GM19395 (cell line): Measurements from ENCODE around the gene ZNF682.
"Not testable (repeated sequence)": the region's sequence is repeated elsewhere in the genome, so short reads cannot be mapped to it uniquely, and the experiment has no call there.

Source experiments
- ATAC-seq: cut with Tn5 transposase; IDR thresholded peaks from one replicate; pipeline ENCODE4 v1.9.1; 2021; ENCODE audit warnings: mild to moderate bottlenecking, moderate library complexity; ENCODE audit not compliant: unreplicated experiment

ZNF682 gene

DNA sequence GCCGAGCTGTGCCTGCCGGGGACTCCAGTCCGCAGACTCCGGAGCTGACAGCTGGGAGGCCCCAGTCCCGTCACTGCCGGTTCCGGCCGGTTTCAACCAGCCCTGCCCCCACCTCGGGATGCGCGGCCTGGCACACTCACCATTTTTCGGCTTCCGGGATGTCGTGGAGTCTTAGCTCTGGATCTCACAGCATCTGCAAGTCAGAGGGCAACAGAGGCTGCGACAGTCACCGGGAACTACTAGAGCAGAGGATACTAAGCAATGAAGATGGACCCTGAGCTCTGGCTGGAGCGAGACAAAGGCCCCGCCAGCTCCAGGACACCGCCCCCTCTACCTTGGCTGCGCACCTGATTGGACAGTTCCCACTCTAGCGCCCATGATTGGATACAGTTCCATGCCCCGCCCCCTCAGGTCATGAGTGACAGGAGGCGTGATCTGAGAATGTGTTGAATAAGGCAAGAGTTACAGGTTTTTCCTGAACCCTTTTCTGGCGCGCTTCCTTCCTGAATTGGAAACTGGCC lies at the start of gene ZNF682:
ZNF682 (minus strand) TSS at position 303 of the 521 bp plus-strand sequence; CDS start at position 143, 160 bp downstream.
- ATAC-seq: peak; percentile 99

DNA sequence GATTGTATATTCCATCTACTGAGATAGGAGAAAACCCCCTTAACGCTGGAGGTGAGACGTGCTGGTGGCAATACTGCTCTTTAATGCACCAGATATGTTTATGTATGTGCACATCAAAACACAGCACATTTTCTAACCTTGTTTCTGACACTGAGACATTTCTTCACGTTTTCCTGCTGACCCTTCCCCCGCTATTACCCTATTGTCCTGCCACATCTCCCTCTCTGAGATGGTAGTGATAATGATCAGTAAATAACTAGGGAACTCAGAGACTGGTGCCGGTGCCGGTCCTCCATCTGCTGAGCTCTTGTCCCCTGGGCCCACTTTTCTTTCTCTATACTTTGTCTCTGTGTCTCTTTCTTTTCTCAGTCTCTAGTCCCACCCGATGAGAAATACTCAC lies 43.6 kb upstream of the ZNF682 start:
- ATAC-seq: not testable (repeated sequence)

DNA sequence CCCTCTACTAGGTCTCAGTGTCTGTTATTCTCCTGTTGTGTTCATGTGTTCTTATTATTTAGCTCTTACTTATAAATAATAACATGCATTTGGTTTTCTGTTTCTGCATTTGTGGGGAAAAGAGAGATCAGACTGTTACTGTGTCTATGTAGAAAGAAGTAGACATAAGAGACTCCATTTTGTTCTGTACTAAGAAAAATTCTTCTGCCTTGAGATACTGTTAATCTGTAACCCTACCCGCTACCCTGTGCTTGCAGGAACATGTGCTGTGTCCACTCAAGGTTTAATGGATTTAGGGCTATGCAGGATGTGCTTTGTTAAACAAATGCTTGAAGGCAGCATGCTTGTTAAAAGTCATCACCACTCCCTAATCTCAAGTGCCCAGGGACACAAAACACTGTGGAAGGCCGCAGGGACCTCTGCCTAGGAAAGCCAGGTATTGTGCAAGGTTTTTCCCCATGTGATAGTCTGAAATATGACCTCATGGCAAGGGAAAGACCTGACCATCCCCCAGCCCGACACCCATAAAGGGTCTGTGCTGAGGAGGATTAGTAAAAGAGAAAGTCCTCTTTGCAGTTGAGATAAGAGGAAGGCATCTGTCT lies 43.0 kb upstream of the ZNF682 start:
- ATAC-seq: not testable (repeated sequence)

DNA sequence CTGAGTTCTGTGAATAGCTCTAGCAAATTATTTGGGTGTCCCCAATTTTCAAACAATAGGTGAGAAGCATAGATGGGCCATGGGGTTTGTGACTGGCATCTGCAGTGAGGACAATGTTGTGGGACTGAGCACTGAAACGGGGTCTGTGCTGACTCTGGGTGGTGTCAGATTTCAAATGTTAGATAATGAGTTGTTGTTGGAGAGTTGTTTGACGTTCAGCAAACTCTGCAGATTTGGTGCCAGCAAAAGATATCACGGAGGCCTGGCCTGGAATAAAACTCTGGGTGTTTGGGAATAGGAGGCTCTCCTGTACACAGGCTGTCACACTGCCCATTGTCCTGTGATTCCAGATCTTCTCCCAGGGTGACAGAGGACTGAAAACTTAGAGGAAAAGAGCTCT lies 41.4 kb upstream of the ZNF682 start:
- ATAC-seq: no peak

DNA sequence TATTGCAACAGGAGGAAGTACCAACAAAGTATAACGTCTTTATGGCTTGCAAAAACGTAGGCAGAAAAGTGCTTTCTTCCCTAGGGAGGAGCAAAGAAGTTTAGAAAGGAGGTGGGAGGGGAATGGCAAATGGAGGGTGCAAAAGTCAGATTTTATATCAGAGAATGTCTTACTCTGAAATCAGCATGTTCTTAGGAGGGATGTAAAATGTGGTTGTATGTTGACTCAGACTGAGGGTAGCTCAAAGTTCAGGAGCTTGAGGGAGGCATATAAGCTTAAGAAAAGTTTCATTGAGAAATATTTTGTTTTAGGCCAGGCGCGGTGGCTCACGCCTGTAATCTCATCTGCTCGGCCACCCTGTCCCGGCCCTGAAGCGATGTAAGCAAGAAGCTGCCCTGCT lies 40.2 kb upstream of the ZNF682 start:
- ATAC-seq: no peak

DNA sequence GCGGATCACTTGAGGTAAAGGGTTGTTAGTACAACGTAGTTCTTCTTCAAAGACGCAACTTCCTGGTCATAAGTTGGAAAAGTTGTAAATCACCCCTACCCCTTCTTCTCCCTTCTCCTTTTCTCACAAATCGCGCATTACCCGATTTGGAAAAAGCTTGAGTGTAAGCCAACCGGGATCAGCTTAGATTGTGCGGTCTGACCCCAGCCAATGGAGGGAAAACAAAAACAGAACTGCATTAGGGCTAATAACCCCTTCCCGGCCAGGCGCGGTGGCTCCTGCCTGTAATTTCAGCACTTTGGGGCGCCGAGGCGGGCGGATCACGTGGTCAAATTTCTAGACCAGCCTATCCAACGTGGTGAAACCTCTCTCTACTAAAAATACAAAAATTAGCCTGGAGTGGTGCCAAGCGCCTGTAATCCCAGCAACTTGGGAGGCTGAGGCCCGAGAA lies 39.3 kb upstream of the ZNF682 start:
- peak; percentile 28 for ATAC-seq

DNA sequence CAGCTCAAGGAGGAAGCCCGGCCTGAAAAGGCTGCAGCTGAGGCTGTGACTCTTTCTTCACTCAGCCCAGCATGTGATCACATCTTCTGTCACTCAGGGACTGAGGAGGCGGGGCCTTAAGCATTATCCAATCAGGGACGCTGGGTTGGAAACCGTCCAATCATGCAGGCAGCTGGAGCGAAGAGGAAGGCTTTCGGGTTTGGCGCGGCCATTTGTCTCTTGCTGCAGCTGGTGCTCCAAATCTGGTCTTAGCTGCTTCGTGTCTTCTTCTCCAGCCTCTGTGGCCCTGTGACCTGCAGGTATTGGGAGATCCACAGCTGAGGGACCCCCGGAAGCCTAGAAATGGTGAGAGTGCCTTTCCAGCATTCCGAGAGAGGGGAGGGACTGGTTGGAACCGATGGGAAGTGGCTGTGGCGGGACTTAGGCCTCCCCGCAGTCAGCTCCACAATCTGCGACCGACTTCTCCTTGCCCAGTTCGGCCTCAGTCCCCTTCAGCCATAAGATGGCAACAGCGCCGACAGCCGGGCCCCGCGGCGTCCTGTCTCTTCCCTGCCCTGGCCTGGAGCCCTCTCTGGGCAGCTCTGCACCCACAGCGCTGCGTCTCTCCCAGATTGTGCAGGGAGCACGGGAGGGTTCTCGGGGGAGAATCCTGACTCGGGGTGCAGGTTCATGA lies 38.6 kb upstream of the ZNF682 start, which contains the start of gene ZNF90:
ZNF90 (plus strand) TSS at position 210 of the 673 bp plus-strand sequence; CDS start at position 343, 133 bp downstream.
- ATAC-seq: peak; percentile 91

DNA sequence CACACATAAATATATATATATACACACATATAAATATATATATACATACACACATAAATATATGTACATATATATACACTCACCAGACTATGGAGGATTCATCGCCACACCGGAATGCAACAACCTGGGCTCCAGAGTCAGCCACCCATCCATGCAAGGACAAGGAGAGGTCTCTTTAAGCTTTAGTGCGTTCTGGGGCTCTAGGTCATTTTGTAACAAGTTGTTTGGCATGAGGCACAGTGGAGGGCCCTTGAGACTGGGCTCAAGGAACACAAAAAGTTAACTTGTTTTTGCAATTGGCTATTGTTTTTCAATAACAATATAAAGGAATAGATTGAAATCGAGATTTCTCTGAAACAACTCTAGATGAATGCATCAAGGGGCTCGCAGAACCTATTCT lies 33.6 kb upstream of the ZNF682 start:
- no peak for ATAC-seq

DNA sequence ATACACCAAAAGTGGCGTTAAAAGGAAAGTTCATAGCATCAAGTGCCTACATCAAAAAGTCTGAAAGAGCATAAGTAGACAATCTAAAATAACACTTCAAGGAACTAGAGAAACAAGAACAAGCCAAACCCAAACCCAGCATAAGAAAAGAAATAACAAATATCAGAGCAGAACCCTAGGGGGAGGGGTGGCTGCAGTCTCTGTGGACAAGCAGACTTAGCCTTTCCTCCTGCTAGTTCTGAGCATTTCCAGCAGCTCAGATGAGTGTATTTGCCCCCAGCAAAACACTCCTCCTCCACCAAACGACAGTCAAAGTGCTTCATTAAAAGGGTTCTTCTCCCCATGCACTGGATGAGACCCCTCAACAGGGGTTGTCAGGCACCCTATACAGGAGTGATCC lies 31.4 kb upstream of the ZNF682 start:
- no peak for ATAC-seq

DNA sequence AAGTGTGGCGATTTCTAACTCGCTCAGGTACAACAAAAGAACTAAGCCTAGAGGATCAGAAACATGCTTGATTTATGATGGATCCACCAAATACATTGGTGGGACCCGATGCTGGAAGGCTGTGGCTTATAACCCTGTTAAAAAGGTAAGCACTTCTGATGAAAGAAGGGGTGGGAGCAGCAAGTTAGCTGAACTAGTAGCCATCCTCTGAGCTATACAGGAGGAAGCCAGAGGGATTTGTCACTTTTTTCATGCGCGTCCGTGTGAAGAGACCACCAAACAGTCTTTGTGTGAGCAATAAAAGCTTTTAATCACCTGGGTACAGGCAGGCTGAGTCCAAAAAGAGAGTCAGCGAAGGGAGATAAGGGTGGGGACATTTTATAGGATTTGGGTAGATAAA lies 29.3 kb upstream of the ZNF682 start:
- not testable (repeated sequence) for ATAC-seq

DNA sequence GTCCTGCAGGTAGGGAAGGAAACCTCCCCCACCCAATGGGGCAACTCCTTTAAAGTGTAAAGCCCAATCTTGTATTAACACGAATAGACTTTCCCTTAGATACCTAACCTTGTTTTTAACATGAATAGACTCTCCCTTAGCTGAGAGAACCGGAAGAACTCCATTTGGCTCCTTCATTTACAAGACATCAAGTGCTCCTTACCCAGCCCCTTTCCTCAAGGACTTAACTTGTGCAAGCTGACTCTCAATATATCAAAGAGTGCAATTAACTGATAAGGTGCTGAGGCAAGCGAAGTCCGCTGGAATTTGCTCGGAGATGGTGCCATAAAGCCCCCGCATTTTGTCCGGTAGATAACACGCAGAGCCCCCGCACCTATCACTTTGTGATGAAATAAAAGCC lies 28.6 kb upstream of the ZNF682 start:
- no peak for ATAC-seq

DNA sequence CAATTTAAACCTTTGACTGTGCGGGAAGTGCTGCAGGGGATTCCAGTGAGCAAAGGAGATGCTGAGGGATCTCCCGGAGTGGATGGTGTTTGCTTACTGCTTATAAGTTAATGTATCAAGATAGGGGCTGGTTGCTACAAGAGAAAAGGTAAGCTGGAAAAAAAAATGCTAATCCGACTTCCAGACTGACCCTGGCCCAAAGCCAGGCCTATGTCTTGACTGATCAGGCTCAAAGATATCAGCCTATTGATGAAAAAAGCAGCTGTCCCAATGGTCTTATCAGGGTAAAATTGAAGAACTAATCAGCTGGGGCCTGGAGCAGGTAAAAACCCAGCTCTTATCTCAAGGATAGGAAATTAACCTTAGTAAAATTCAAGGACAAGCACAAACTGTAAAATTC lies 27.6 kb upstream of the ZNF682 start:
- no peak for ATAC-seq

DNA sequence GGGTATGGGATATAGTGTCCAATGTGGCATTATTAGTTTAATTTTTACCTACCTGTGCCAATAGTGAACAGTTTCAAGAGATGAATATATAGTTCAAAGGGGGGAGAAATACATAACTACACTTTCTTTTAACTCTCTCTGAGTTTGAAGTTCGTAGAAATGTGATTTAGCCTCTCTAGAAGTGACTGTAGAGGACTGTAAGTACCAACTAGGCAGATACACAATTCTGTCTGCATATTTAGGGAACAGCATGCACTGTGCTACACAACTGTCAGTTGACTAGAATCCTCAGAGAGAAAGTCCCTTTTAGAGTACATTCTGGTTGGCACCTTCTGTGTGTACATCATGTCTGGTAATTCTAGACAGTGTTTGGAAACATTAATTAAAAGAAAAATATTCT lies 21.0 kb upstream of the ZNF682 start:
- ATAC-seq: no peak

DNA sequence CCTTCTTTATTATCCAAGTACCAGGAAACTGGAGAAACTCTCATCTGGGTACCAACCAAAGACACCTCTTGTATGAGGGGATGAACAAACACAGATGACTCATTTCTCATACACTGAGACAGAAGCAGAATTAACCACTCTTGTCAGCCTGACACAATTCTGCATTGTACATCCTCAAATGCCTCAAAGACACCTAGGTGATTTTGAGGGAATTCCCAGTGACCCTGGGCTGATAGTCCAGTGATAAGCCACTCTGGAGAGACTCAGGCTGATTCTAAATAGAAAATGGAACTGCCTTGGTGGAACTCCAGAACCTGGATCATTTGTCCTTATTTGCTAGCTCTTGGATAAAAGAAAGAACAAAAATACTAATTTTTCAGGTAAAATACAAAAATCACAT lies 19.4 kb upstream of the ZNF682 start:
- not testable (repeated sequence) for ATAC-seq

DNA sequence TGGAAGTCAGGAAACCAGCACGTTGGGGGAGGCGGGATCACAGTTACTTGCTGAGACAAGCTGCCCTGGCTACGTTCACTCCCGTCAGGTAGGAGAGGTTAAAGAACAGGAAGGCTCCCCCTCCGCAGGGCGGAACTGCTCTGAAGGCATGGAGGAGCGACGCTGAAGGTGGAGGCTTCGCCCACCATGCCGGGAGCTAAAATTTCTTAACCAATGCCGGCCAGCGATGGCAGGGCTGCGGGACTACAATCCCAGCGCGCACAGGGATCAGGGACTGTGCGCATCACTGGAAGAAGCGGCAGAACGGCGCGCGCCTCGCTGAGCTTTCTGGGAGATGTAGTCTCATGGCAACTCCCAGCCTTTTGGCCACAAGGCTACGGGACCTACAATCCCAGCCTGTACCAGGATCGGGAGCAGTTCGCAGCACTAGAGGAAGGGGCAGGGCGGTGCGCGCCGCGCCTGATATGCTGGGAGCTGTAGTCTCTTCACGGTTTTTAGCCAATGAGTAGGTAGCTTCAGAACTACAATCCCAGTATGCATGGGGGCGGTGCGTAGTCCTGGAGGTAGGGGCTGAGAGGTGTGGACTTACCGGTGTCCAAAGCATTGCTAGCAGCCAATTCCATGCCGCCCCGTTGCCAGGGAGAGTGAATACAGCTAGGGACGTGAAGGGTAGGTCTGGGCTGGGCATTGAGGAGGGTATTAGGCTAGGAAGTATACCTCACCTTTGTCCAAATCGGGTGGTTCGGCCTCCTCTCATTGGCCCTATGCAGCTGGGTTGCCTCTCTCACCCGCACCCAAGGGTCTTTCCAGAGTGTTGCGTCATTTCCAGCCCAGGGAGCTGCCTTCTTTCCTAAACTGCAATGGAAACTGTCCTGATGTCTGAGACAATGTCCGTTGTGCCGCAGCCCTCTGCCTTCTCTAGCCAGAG lies 12.8 kb upstream of the ZNF682 start:
- peak; percentile 99 for ATAC-seq

DNA sequence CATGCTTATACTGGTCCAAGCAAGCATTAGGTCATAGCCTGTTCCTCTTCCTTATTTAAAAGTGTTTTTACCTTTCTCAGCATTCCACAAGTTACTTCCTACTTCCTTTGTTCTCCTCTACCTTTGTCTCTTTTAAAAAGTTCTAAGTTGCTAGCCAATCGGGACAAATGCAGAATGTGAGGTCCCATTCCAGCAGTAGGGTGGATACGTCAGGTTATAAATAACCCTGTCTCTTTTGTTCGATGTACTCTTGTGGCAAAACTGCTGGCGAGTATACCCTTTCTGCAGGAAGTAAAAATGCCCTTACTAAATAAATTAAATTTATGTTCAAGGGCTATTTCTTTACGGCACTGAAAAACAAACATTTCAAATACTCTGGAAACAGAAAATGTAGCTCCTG lies 6.4 kb upstream of the ZNF682 start:
- ATAC-seq: not testable (repeated sequence)

DNA sequence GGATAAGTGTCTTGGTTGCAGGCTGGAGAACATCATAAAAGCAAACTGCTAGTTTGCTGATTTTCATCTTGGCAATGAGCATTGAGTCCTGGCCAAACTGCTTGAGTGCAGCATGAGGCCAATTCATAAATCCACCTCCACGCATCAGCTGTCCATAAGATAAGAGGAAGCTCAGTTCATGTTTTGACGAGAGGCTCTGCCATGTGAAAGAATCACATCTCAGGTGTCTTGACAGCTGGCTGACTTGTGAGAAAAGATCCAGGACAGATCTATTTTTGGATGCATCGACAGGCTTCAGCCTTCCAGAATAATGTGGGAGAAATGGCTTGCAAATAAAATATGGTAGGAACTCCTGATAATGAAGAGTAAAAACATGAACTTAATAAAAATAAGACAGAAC lies 5.4 kb upstream of the ZNF682 start:
- ATAC-seq: no peak

DNA sequence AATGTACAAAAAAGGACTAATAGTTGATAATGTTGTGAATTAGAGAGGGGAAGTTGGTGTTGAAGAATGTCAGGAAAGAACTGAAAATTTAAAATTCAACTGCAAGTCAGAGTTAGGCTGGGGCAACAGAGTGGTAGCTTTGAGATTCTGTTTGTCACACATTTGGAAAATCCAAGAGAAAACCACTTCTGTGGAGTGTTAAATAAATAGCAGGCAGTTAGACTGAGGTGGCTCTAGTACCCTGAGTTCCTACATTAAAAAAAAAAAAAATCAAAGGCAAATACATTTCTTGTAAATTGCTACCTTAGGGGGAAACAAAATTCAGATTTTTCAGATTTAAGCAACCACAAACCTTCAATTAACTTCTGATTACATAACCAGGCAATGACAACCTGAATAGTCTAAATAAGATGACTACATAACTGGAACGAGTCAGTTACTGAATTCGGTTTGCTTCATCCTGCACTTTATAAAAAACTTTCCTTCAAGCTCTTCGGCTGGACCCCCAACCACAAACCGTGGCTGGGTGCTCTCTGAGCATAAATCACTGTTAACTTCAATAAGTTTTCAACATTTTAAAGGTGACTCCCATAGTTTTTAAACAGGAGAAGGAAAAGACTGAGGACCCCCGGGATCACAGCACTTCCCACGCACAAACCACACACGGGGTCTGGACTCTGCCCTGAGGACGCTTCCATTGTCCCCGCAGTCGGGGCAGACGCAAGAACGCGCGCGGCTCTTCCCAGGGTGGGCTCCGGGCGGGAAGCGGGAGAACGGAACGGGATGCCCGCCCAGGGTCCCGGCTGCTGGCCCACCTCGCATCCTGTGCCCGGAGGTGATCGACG lies 725 bp downstream of the ZNF682 start:
- no peak for ATAC-seq

DNA sequence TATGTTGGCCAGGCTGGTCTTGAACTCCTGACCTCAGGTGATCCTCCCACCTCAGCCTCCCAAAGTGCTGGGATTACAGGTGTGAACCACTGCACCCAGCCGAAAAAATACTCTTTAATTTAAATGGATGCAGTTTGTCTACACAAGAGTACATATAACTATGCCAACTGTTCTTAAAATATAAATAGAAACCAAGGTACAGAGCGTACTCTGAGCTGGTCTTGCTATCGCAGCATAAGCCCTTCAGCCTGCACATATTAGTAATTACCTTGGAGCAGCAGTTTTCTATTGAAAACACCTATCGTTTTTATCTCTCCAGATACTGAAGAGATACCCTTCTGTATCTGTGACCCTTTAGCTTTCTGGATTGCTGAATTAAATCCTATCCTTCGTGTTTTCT lies 3.4 kb downstream of the ZNF682 start:
- no peak for ATAC-seq

DNA sequence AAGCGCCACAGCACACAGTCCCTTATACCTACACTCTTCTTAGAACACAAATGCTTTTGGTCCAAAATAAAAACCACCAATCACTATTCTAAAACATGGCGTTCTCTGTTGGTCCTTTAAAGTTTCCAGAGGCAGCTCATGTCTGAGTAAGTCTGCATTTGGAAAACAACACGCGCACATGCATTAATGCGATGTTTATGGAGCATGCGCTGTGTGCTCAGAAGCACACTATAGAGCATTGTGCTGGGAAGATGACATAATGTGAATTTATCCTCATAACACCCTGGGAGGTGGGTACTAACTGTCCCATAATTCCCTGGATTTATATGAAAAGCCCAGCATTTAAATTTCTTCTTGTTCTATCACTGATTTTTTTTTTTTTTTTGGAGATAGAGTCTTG lies 10.7 kb downstream of the ZNF682 start:
- no peak for ATAC-seq
